AG10803 (cell line): Measurements from ENCODE around the gene BAAT.

ENCODE experiments used
- DNase-seq: peaks from one replicate; pipeline ENCODE4 v3.0.0; 2010; ENCODE audit warnings: low read depth
- H3K4me3 ChIP-seq: 2 replicates; pipeline ENCODE4 v1.5.1; 2011; ENCODE audit warnings: mild to moderate bottlenecking, low read length, control low read depth
- TF ChIP-seq, protein P1 (sequence below): conservative IDR thresholded peaks from 2 replicates; pipeline ENCODE4 v1.5.1; 2011; ENCODE audit warnings: mild to moderate bottlenecking, low read length, control low read depth, inconsistent platforms

The BAAT gene

GRCh38 chr9:101354765-101355708 is 29.8 kb downstream of the BAAT start:
- H3K4me3 ChIP-seq, result no peak overlapping the region
- DNase-seq, result no peak
- TF ChIP-seq, protein P1, sequence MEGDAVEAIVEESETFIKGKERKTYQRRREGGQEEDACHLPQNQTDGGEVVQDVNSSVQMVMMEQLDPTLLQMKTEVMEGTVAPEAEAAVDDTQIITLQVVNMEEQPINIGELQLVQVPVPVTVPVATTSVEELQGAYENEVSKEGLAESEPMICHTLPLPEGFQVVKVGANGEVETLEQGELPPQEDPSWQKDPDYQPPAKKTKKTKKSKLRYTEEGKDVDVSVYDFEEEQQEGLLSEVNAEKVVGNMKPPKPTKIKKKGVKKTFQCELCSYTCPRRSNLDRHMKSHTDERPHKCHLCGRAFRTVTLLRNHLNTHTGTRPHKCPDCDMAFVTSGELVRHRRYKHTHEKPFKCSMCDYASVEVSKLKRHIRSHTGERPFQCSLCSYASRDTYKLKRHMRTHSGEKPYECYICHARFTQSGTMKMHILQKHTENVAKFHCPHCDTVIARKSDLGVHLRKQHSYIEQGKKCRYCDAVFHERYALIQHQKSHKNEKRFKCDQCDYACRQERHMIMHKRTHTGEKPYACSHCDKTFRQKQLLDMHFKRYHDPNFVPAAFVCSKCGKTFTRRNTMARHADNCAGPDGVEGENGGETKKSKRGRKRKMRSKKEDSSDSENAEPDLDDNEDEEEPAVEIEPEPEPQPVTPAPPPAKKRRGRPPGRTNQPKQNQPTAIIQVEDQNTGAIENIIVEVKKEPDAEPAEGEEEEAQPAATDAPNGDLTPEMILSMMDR, result no peak

DNA sequence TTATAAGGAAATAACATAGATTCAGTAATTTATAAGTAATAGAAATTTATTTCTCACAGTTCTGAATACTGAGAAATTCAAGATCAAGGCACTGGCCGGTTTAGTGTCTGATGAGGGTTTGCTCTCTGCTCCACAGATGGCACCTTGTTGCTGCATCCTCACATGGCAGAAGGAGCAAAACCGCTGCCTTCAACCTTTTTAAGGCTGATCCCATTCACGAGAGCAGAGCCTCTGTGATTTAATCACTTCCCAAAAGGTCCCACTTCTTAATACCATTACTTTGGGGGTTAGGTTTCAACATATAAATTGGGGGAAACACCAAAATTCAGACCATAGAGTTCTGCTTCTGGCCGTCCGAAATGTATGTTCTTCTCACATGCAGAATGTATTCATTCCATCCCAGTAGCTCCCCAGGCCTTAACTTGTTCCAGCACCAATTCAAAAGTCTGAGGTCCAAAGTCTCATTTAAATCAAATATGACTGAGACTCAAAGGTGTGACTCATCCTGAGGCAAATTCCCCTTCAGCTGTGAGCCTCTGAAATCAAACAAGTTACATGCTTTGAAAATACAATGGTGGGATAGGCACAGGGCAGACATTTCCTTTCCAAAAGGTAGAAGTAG is 30.6 kb downstream of the BAAT start:
- TF ChIP-seq, protein P1, result no peak
- DNase-seq, result no peak
- no peak overlapping the region for H3K4me3 ChIP-seq

- TF ChIP-seq, protein P1, result no peak
- no peak for DNase-seq
- H3K4me3 ChIP-seq, result no peak overlapping the region
These were observed 31.1 kb downstream of the BAAT start for GRCh38 chr9:101353683-101354082.

- DNase-seq, result no peak
These were observed 31.8 kb downstream of the BAAT start for GRCh38 chr9:101352892-101353463.

GRCh38 chr9:101350285-101350684 is 34.5 kb downstream of the BAAT start:
- TF ChIP-seq, protein P1, result no peak
- H3K4me3 ChIP-seq, result no peak overlapping the region
- no peak for DNase-seq

More at GRCh38 chr9:101352892-101353463, 31.8 kb downstream of the BAAT start:
- TF ChIP-seq, protein P1, result no peak
- H3K4me3 ChIP-seq, result no peak overlapping the region

- DNase-seq, result no peak
- TF ChIP-seq, protein P1, result no peak
- H3K4me3 ChIP-seq, result no peak overlapping the region
These were observed 42.2 kb downstream of the BAAT start for GRCh38 chr9:101342595-101342994.
